NT2/D1 (cell line): Measurements from ENCODE around the gene KLHL22.

ENCODE experiments used
- YY1 ChIP-seq: IDR thresholded peaks from 2 replicates; pipeline ENCODE4 v1.6.1; 2011; ENCODE audit not compliant: insufficient read length, insufficient read depth
- ZNF274 ChIP-seq: IDR thresholded peaks from 2 replicates; pipeline ENCODE4 v1.6.1; 2011; ENCODE audit warnings: mild to moderate bottlenecking, low read depth, low read length

- TF ChIP-seq ZNF274: no peak
- TF ChIP-seq YY1: no peak
Measured at GRCh38 chr22:20401376-20402014, 94.1 kb downstream of the KLHL22 start.
